Smooth muscle cell (in vitro differentiated cells): Measurements from ENCODE around the gene AP4S1. TPM values are rescaled to one million over a fixed set of nuclear protein-coding genes. Genes with fewer than 3 reads are reported as not detected.
"Not testable (repeated sequence)": the region's sequence is repeated elsewhere in the genome, so short reads cannot be mapped to it uniquely, and the experiment has no call there.

ENCODE experiments used
- DNase-seq: peaks from one replicate; lab custom pipeline; 2025; ENCODE audit not compliant: unreplicated experiment; lab: John Stamatoyannopoulos, UW
- H2AFZ ChIP-seq: fragments of 200-600 bp; sonication (generic); 2 replicates; pipeline ENCODE4 v1.6.0; 2016; ENCODE audit warnings: antibody characterized with exemption, low read depth, mild to moderate bottlenecking
- H3F3A ChIP-seq: fragments of 200-600 bp; sonication (generic); 2 replicates; pipeline ENCODE4 v1.6.0; 2017; ENCODE audit warnings: antibody characterized with exemption, low read depth
- H3K27ac ChIP-seq: fragments of 200-600 bp; sonication (generic); 2 replicates; pipeline ENCODE4 v1.5.1; 2016; ENCODE audit warnings: low read depth, mild to moderate bottlenecking
- H3K27me3 ChIP-seq: fragments of 200-600 bp; sonication (generic); 2 replicates; pipeline ENCODE4 v1.6.1; 2016; ENCODE audit warnings: low read depth, mild to moderate bottlenecking
- H3K36me3 ChIP-seq: fragments of 200-600 bp; sonication (generic); 2 replicates; pipeline ENCODE4 v1.5.1; 2016; ENCODE audit warnings: low read depth
- H3K4me1 ChIP-seq: fragments of 200-600 bp; sonication (generic); 2 replicates; pipeline ENCODE4 v1.5.1; 2016; ENCODE audit warnings: low read depth
- H3K4me2 ChIP-seq: fragments of 200-600 bp; sonication (generic); 2 replicates; pipeline ENCODE4 v1.6.0; 2016; ENCODE audit warnings: mild to moderate bottlenecking
- H3K4me3 ChIP-seq: fragments of 200-600 bp; sonication (generic); 2 replicates; pipeline ENCODE4 v1.5.1; 2016; ENCODE audit warnings: mild to moderate bottlenecking
- H3K79me2 ChIP-seq: fragments of 200-600 bp; sonication (generic); 2 replicates; pipeline ENCODE4 v1.6.0; 2016; ENCODE audit warnings: low read depth, mild to moderate bottlenecking
- H3K9ac ChIP-seq: fragments of 200-600 bp; sonication (generic); 2 replicates; pipeline ENCODE4 v1.6.0; 2016; ENCODE audit warnings: low read depth
- H3K9me3 ChIP-seq: fragments of 200-600 bp; sonication (generic); replicated peaks from 2 replicates; pipeline ENCODE4 v1.5.1; 2016; ENCODE audit warnings: low read depth
- H4K20me1 ChIP-seq: fragments of 200-600 bp; sonication (generic); 2 replicates; pipeline ENCODE4 v1.6.0; 2016; ENCODE audit warnings: low read depth
- CTCF ChIP-seq: fragments of 200-600 bp; sonication (generic); IDR thresholded peaks from 2 replicates; pipeline ENCODE4 v1.5.1; 2017; ENCODE audit warnings: borderline replicate concordance, mild to moderate bottlenecking, antibody characterized with exemption; ENCODE audit not compliant: insufficient read depth, poor library complexity, severe bottlenecking
- WGBS: methylation state at CpG from one replicate; pipeline ENCODE4 v1.1.7; 2016; ENCODE audit warnings: low lambda C conversion rate; 5-methylcytosine and 5-hydroxymethylcytosine counted together
- polyA plus RNA-seq: library from polyadenylated mRNA; unstranded; fragments of >200 nt; fragmentation: Nextera tagmentation; extraction: Ambion mirVana; gene quantifications from 2 replicates; pipeline ENCODE4 v1.2.1, GENCODE V29; 2016
- total RNA-seq: library from RNA; depleted of rRNA; stranded (reverse); fragments of >200 nt; gene quantifications from 2 replicates; pipeline ENCODE4 v1.2.3, GENCODE V29; 2014

The AP4S1 gene
- total and polyA plus RNA-seq, 2 experiments from 2014 or later, result 4.1 to 7.6 TPM

GRCh38 chr14:31042300-31042699 lies 16.9 kb downstream of the AP4S1 start:
- Histone ChIP-seq H3K4me3 (no peak overlapping the region), H3K27me3 (no peaks in the 10 kb centered on the region), H3K9ac (no peak overlapping the region), H2AFZ (no peak overlapping the region), H3K79me2 (no peaks in the 10 kb centered on the region), H3K27ac (no peak overlapping the region), H3K36me3 (no peaks in the 10 kb centered on the region), H3K4me1 (no peaks in the 10 kb centered on the region), H3K9me3 (no peaks in the 10 kb centered on the region), H3K4me2 (no peak overlapping the region), H3F3A (no peaks in the 10 kb centered on the region), H4K20me1 (no peaks in the 10 kb centered on the region)
- 91% methylated on average over 1 of the region's 1 CpG for WGBS
- DNase-seq, result no peak
- TF ChIP-seq CTCF, result no peak

GRCh38 chr14:31042893-31043292 lies 17.4 kb downstream of the AP4S1 start:
- not testable (repeated sequence) for H3K9me3 ChIP-seq, H3K9ac ChIP-seq, H3K4me3 ChIP-seq, H3K36me3 ChIP-seq, H3K4me2 ChIP-seq, DNase-seq, H3K79me2 ChIP-seq, H2AFZ ChIP-seq, H3K27me3 ChIP-seq, H3F3A ChIP-seq, H3K27ac ChIP-seq, H4K20me1 ChIP-seq, H3K4me1 ChIP-seq
- WGBS, result 84% methylated on average over 10 of the region's 10 CpGs

GRCh38 chr14:31043379-31043778 lies 17.9 kb downstream of the AP4S1 start:
- no peak overlapping the region for H3K27ac ChIP-seq
- no peak overlapping the region for H3K4me2 ChIP-seq
- H3K9ac ChIP-seq, result no peak overlapping the region
- H3K36me3 ChIP-seq, result no peaks in the 10 kb centered on the region
- H2AFZ ChIP-seq, result no peak overlapping the region
- no peaks in the 10 kb centered on the region for H3K79me2 ChIP-seq
- DNase-seq, result no peak
- H3K9me3 ChIP-seq, result no peaks in the 10 kb centered on the region
- TF ChIP-seq CTCF, result no peak
- H3K4me1 ChIP-seq, result no peaks in the 10 kb centered on the region
- 59% methylated on average over 3 of the region's 3 CpGs for WGBS
- H3K4me3 ChIP-seq, result no peak overlapping the region
- H4K20me1 ChIP-seq, result no peaks in the 10 kb centered on the region
- no peaks in the 10 kb centered on the region for H3F3A ChIP-seq
- no peaks in the 10 kb centered on the region for H3K27me3 ChIP-seq

- no peak for TF ChIP-seq CTCF
- 94% methylated on average over 8 of the region's 8 CpGs for WGBS
These were observed 20.1 kb downstream of the AP4S1 start for GRCh38 chr14:31045501-31046080.

More at GRCh38 chr14:31045501-31046080, 20.1 kb downstream of the AP4S1 start:
- Histone ChIP-seq H3K27me3 (no peaks in the 10 kb centered on the region), H2AFZ (no peak overlapping the region), H3K9ac (no peak overlapping the region), H3K79me2 (no peaks in the 10 kb centered on the region), H3K27ac (no peak overlapping the region), H3K9me3 (no peaks in the 10 kb centered on the region), H3K4me3 (no peak overlapping the region), H3K4me2 (no peak overlapping the region), H4K20me1 (no peaks in the 10 kb centered on the region), H3K4me1 (no peaks in the 10 kb centered on the region), H3F3A (no peaks in the 10 kb centered on the region), H3K36me3 (no peaks in the 10 kb centered on the region)
- no peak for DNase-seq
